ENCODE measurements around the gene HSD17B10. TPM values are rescaled to one million over a fixed set of nuclear protein-coding genes. Genes with fewer than 3 reads are reported as not detected.

Gene HSD17B10
- total RNA-seq, 1 experiment from 2014 or later, result 112 TPM

DNA sequence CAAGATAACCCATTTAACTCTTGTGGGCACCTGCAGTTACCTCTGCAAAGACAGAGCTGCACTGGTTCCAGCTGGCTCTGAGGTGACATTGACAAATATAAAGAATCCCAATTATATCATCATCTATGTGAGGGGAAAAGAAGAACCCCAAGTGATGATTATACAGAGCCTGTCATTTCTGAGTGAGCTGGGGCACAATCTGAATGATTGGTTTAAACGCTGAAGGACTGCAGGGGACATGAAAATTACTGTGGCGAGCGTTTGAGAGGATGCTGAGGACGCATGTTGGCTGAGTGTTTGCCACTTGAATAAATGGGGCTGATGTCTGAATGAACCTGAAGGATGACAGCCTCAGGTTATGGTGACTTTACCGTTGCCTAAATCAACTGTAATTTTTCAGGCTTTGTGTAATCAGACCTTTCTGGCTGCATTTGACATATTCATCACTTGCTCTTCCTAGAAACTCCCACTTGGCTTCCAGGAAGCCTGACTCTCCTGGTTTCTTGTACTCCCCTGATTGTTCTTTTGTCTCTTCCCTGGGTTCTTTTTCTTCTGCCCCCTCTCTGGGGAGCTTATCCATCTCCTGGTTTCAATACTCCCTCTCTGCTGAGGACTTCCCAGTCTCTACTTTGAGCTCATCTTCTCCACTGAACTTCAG, 4.1 kb upstream of the HSD17B10 start:
- peaks cover 10% of the 10 kb centered on the region for H3K23me2 ChIP-seq (ENCODE audit: insufficient read length, low read depth, low read length, poor library complexity, severe bottlenecking)
- H4K5ac ChIP-seq (ENCODE audit: insufficient read length, low read depth, low read length), result no peak overlapping the region
- no peak overlapping the region for H2AK5ac ChIP-seq (ENCODE audit: insufficient read length, low read length)
- H3K4me1 Mint-ChIP-seq, result peaks cover 3 to 10% of the 10 kb centered on the region in 2 experiments; a peak in 3 of 4 replicates
- peaks cover 14% of the 10 kb centered on the region for H3K27me3 Mint-ChIP-seq (ENCODE audit: low read depth)
- no peaks in the 10 kb centered on the region for H3K79me1 ChIP-seq (ENCODE audit: insufficient read depth, low read depth, low read length, poor library complexity, severe bottlenecking)
- no peaks in the 10 kb centered on the region for H3K4me1 ChIP-seq (ENCODE audit: insufficient read depth, low read length)
- TF ChIP-seq, protein P1, sequence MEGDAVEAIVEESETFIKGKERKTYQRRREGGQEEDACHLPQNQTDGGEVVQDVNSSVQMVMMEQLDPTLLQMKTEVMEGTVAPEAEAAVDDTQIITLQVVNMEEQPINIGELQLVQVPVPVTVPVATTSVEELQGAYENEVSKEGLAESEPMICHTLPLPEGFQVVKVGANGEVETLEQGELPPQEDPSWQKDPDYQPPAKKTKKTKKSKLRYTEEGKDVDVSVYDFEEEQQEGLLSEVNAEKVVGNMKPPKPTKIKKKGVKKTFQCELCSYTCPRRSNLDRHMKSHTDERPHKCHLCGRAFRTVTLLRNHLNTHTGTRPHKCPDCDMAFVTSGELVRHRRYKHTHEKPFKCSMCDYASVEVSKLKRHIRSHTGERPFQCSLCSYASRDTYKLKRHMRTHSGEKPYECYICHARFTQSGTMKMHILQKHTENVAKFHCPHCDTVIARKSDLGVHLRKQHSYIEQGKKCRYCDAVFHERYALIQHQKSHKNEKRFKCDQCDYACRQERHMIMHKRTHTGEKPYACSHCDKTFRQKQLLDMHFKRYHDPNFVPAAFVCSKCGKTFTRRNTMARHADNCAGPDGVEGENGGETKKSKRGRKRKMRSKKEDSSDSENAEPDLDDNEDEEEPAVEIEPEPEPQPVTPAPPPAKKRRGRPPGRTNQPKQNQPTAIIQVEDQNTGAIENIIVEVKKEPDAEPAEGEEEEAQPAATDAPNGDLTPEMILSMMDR (conservative IDR thresholded peaks at IDR 0.05), result no peak
- no peak overlapping the region for H2AFZ ChIP-seq (ENCODE audit: low read length)
- H3K56ac ChIP-seq (ENCODE audit: insufficient read length, low read depth, low read length), result no peak overlapping the region
- H2BK12ac ChIP-seq (ENCODE audit: insufficient read length, low read depth, low read length), result no peak overlapping the region
- no peak overlapping the region for H4K91ac ChIP-seq (ENCODE audit: insufficient read length, low read depth, low read length)
- no peak overlapping the region for H3K4me3 Mint-ChIP-seq
- no peak overlapping the region for H3T11ph ChIP-seq (ENCODE audit: low read length)
- no peak overlapping the region for H2BK120ac ChIP-seq (ENCODE audit: low read depth, low read length, poor library complexity, severe bottlenecking)
- H3K14ac ChIP-seq (ENCODE audit: insufficient read depth, low read length), result no peak overlapping the region
- H3K4me2 ChIP-seq (ENCODE audit: insufficient read depth, insufficient read length, low read length), result no peak overlapping the region
- H3K36me3 Mint-ChIP-seq (ENCODE audit: insufficient read depth in 1 of 3, low read depth in 3 of 3), result peaks cover 0 to 4% (median 0%) of the 10 kb centered on the region in 3 experiments; a peak in 2 of 7 replicates
- H3K27ac Mint-ChIP-seq, result no peak overlapping the region
- no peaks in the 10 kb centered on the region for H4K20me1 ChIP-seq (ENCODE audit: control insufficient read depth, insufficient read depth, insufficient read length)
- peaks cover 31% of the 10 kb centered on the region for H3K9me3 ChIP-seq (ENCODE audit: control insufficient read depth, low read depth, low read length)
- no peaks in the 10 kb centered on the region for H3K27me3 ChIP-seq (ENCODE audit: insufficient read depth, low read length)
- no CpG with 5 or more reads among the region's 5 CpGs for WGBS (ENCODE audit: extremely low coverage, insufficient read length, low lambda C conversion rate)
- no peaks in the 10 kb centered on the region; the same call in 1 of the 2 replicates for H3K79me2 ChIP-seq (ENCODE audit: insufficient read depth, low read length)
- H3K4ac ChIP-seq (ENCODE audit: low read depth, low read length), result no peak overlapping the region
- H4K8ac ChIP-seq (replicated peaks; ENCODE audit: insufficient read length, low read depth, low read length), result no peak overlapping the region
- H2BK20ac ChIP-seq (ENCODE audit: low read depth, low read length, poor library complexity, severe bottlenecking), result no peak overlapping the region
- no peak overlapping the region for H2BK15ac ChIP-seq (ENCODE audit: low read depth, low read length)
- H2BK5ac ChIP-seq (ENCODE audit: insufficient read length, low read length), result no peak overlapping the region
- no peak overlapping the region for H3K23ac ChIP-seq (ENCODE audit: insufficient read length, low read depth, low read length)
- DNase-seq, result no peak
- H3K27ac ChIP-seq (ENCODE audit: insufficient read length, low read depth, low read length), result no peak overlapping the region
- peaks cover 67 to 78% of the 10 kb centered on the region in 2 experiments for H3K9me3 Mint-ChIP-seq
- no peak overlapping the region for H3K9ac ChIP-seq (ENCODE audit: extremely low read depth, insufficient read length, low read length)
- no peak overlapping the region for H3K18ac ChIP-seq (ENCODE audit: insufficient read length, low read depth, low read length)

Data from H9 (cell line).